HEK293T (cell line): ENCODE data around the gene FNDC3B.

Experiments
- CTCF ChIA-PET: fragments of 350-600 bp; formaldehyde crosslinking; extraction: SDS; loops from one replicate; lab custom pipeline; 2021; ENCODE audit warnings: antibody characterized with exemption, inconsistent platforms; lab: Yijun Ruan, JAX
- POLR2A ChIA-PET: fragments of 350-600 bp; formaldehyde crosslinking; extraction: SDS; loops from one replicate; lab custom pipeline; 2020; ENCODE audit warnings: antibody characterized with exemption, inconsistent platforms; lab: Yijun Ruan, JAX
- DNase-seq: peaks from one replicate; pipeline ENCODE4 v3.0.0; 2012; ENCODE audit warnings: mixed read lengths; ENCODE audit errors: extremely low spot score
- ARNT ChIP-seq: fragments of 450-650 bp; IDR thresholded peaks from 2 replicates; pipeline ENCODE4 v1.6.1; 2017; ENCODE audit warnings: mild to moderate bottlenecking
- BHLHE40 ChIP-seq: fragments of 450-650 bp; IDR thresholded peaks from 2 replicates; pipeline ENCODE4 v1.6.1; 2016; ENCODE audit warnings: mild to moderate bottlenecking, moderate library complexity, borderline replicate concordance
- CTBP1 ChIP-seq: fragments of 450-650 bp; IDR thresholded peaks from 2 replicates; pipeline ENCODE4 v1.6.1; 2016; ENCODE audit warnings: borderline replicate concordance
- ELF4 ChIP-seq: fragments of 450-650 bp; IDR thresholded peaks from 2 replicates; pipeline ENCODE4 v1.6.1; 2017; ENCODE audit warnings: antibody characterized with exemption
- FOXA1 ChIP-seq: fragments of 450-650 bp; IDR thresholded peaks from 2 replicates; pipeline ENCODE4 v1.6.1; 2016; ENCODE audit warnings: mild to moderate bottlenecking
- FOXK2 ChIP-seq: fragments of 450-650 bp; IDR thresholded peaks from 2 replicates; pipeline ENCODE4 v1.6.1; 2016; ENCODE audit warnings: mild to moderate bottlenecking
- FOXM1 ChIP-seq: fragments of 450-650 bp; IDR thresholded peaks from 2 replicates; pipeline ENCODE4 v1.6.1; 2017; ENCODE audit warnings: mild to moderate bottlenecking, borderline replicate concordance
- HDGF ChIP-seq: fragments of 450-650 bp; IDR thresholded peaks from 2 replicates; pipeline ENCODE4 v1.6.1; 2017; ENCODE audit warnings: antibody characterized with exemption, borderline replicate concordance
- L3MBTL2 ChIP-seq: fragments of 450-650 bp; conservative IDR thresholded peaks from 2 replicates; pipeline ENCODE4 v1.6.1; 2016; ENCODE audit warnings: mild to moderate bottlenecking
- LEF1 ChIP-seq: fragments of 450-650 bp; IDR thresholded peaks from 2 replicates; pipeline ENCODE4 v1.6.1; 2017; ENCODE audit warnings: mild to moderate bottlenecking, borderline replicate concordance
- NFRKB ChIP-seq: fragments of 450-650 bp; IDR thresholded peaks from 2 replicates; pipeline ENCODE4 v1.6.1; 2016; ENCODE audit warnings: mild to moderate bottlenecking, moderate library complexity
- PKNOX1 ChIP-seq: fragments of 450-650 bp; IDR thresholded peaks from 2 replicates; pipeline ENCODE4 v1.6.1; 2016
- SP1 ChIP-seq: fragments of 450-650 bp; IDR thresholded peaks from 2 replicates; pipeline ENCODE4 v1.6.1; 2017
- SUZ12 ChIP-seq: fragments of 450-650 bp; IDR thresholded peaks from 2 replicates; pipeline ENCODE4 v1.6.1; 2016; ENCODE audit warnings: mild to moderate bottlenecking
- TARDBP ChIP-seq: fragments of 450-650 bp; IDR thresholded peaks from 2 replicates; pipeline ENCODE4 v1.6.1; 2016
- ZNF384 ChIP-seq: fragments of 450-650 bp; IDR thresholded peaks from 2 replicates; pipeline ENCODE4 v1.6.1; 2016

FNDC3B gene

GRCh38 chr3:172202797-172203196, 163.4 kb downstream of the FNDC3B start:
- ChIA-PET CTCF (no interaction called here), POLR2A (no interaction called here)
- no peak for DNase-seq
- TF ChIP-seq ARNT (no peak), ZNF384 (no peak), TARDBP (no peak), NFRKB (no peak), CTBP1 (no peak), FOXM1 (no peak), FOXK2 (no peak), FOXA1 (no peak), L3MBTL2 (no peak), SUZ12 (no peak), LEF1 (no peak), HDGF (no peak), SP1 (no peak), ELF4 (no peak)

- TF ChIP-seq FOXK2 = no peak
- no peak for TF ChIP-seq FOXA1
- no peak for TF ChIP-seq PKNOX1
- TF ChIP-seq SP1 = no peak
- TF ChIP-seq LEF1 = no peak
- no peak for TF ChIP-seq ARNT
- no peak for TF ChIP-seq SUZ12
- no peak for TF ChIP-seq L3MBTL2
- no peak for TF ChIP-seq ELF4
- TF ChIP-seq HDGF = no peak
- no peak for TF ChIP-seq BHLHE40
- no peak for TF ChIP-seq ZNF384
- no peak for TF ChIP-seq TARDBP
- TF ChIP-seq NFRKB = no peak
- no peak for TF ChIP-seq CTBP1
- DNase-seq = no peak
- ChIA-PET POLR2A (no interaction called here), CTCF (no interaction called here)
These were observed 164.3 kb downstream of the FNDC3B start for GRCh38 chr3:172203522-172204258.

GRCh38 chr3:172204716-172205115, 165.3 kb downstream of the FNDC3B start:
- no peak for TF ChIP-seq PKNOX1
- no peak for TF ChIP-seq LEF1
- DNase-seq = no peak
- ChIA-PET POLR2A (no interaction called here), CTCF (no interaction called here)

- TF ChIP-seq TARDBP (no peak), ELF4 (no peak), LEF1 (no peak), L3MBTL2 (no peak), ARNT (no peak), SP1 (no peak), NFRKB (no peak), HDGF (no peak), FOXK2 (no peak)
- CTCF ChIA-PET = no interaction called here
- no peak for DNase-seq
- POLR2A ChIA-PET = no interaction called here
These were observed 169.4 kb downstream of the FNDC3B start for GRCh38 chr3:172208586-172209332.

- ChIA-PET POLR2A (no interaction called here), CTCF (no interaction called here)
- no peak for DNase-seq
- TF ChIP-seq PKNOX1 (no peak), SP1 (no peak), LEF1 (no peak), HDGF (no peak), FOXM1 (no peak), FOXK2 (no peak), ELF4 (no peak), FOXA1 (no peak)
These were observed 170.2 kb downstream of the FNDC3B start for GRCh38 chr3:172209333-172210321.

GRCh38 chr3:172210355-172210754, 171.0 kb downstream of the FNDC3B start:
- ChIA-PET POLR2A (no interaction called here), CTCF (no interaction called here)
- no peak for DNase-seq
- TF ChIP-seq NFRKB (no peak), PKNOX1 (no peak), CTBP1 (no peak), ARNT (no peak), FOXA1 (no peak), L3MBTL2 (no peak), TARDBP (no peak), SUZ12 (no peak), ZNF384 (no peak), SP1 (no peak), FOXK2 (no peak), HDGF (no peak), LEF1 (no peak)
